Immature natural killer cell (primary cell): ENCODE measurements around the gene CD99. TPM values are rescaled to one million over a fixed set of nuclear protein-coding genes. Genes with fewer than 3 reads are reported as not detected.
"Not testable (repeated sequence)": the region's sequence is repeated elsewhere in the genome, so short reads cannot be mapped to it uniquely, and the experiment has no call there.

Experiments
- DNase-seq, 3 donors: peaks; one replicate each; pipeline ENCODE4 v3.0.0; 2022; ENCODE audit warnings: mixed read lengths in 1 of 3
- H3K27ac Mint-ChIP-seq, 6 donors: one replicate each; pipeline ENCODE4 v1.8.0; 2020; ENCODE audit warnings: mixed read lengths in 6 of 6, mild to moderate bottlenecking in 5 of 6, inconsistent platforms in 4 of 6, moderate library complexity in 3 of 6
- H3K27me3 Mint-ChIP-seq, 3 donors: one replicate each; pipeline ENCODE4 v1.8.0; 2020 to 2021; ENCODE audit warnings: low read depth in 3 of 3, mild to moderate bottlenecking in 3 of 3, mixed read lengths in 3 of 3, moderate library complexity in 3 of 3, inconsistent platforms in 1 of 3
- H3K36me3 Mint-ChIP-seq, 3 donors: one replicate each; pipeline ENCODE4 v1.8.0; 2020; ENCODE audit warnings: mixed read lengths in 3 of 3, inconsistent platforms in 2 of 3, mild to moderate bottlenecking in 2 of 3
- H3K4me1 Mint-ChIP-seq, 2 donors: one replicate each; pipeline ENCODE4 v1.8.0; 2020; ENCODE audit warnings: inconsistent platforms in 2 of 2, mild to moderate bottlenecking in 2 of 2, mixed read lengths in 2 of 2, moderate library complexity in 1 of 2
- H3K4me3 Mint-ChIP-seq, 5 donors: one replicate each; pipeline ENCODE4 v1.8.0; 2020; ENCODE audit warnings: mild to moderate bottlenecking in 5 of 5, mixed read lengths in 5 of 5, inconsistent platforms in 3 of 5, moderate library complexity in 3 of 5
- H3K9me3 Mint-ChIP-seq, 6 donors: one replicate each; pipeline ENCODE4 v1.8.0; 2020; ENCODE audit warnings: mild to moderate bottlenecking in 6 of 6, mixed read lengths in 6 of 6, inconsistent platforms in 4 of 6, moderate library complexity in 3 of 6
- polyA plus RNA-seq, 3 donors: library from polyadenylated mRNA; unstranded; fragments of 300-500 nt; fragmentation: Illumina TruSeq; gene quantifications; one replicate each; pipeline ENCODE4 v1.2.3, GENCODE V29; 2021

CD99 gene
- polyA plus RNA-seq, 3 donors from 2014 or later, result 479 to 672 (median 543) TPM

- peaks cover 31 to 40% (median 37%) of the 10 kb centered on the region in 3 donors for H3K36me3 Mint-ChIP-seq
- H3K27me3 Mint-ChIP-seq, result peaks cover 0 to 6% (median 2%) of the 10 kb centered on the region in 3 donors
- H3K27ac Mint-ChIP-seq, result peak overlapping the region in 5 of 6 donors; percentile 32 to 86 (median 70)
- H3K4me1 Mint-ChIP-seq, result peaks cover 24 to 31% of the 10 kb centered on the region in 2 donors
- DNase-seq, result no peak
- no peaks in the 10 kb centered on the region for H3K9me3 Mint-ChIP-seq
- H3K4me3 Mint-ChIP-seq, result peak overlapping the region in 3 of 5 donors; percentile 54 to 67 (median 59)
These were observed 41.6 kb downstream of the CD99 start for GRCh38 chrX:2732649-2733048.

- Mint-ChIP-seq H3K4me3 (peak overlapping the region in 2 of 5 donors; percentile 36 to 37), H3K27me3 (peaks cover 0 to 8% (median 2%) of the 10 kb centered on the region in 3 donors), H3K9me3 (no peaks in the 10 kb centered on the region), H3K27ac (peak overlapping the region in 5 of 6 donors; percentile 56 to 86 (median 64)), H3K4me1 (peaks cover 24 to 36% of the 10 kb centered on the region in 2 donors), H3K36me3 (peaks cover 31 to 39% (median 38%) of the 10 kb centered on the region in 3 donors)
- DNase-seq, result no peak
These were observed 42.2 kb downstream of the CD99 start for GRCh38 chrX:2733286-2733685.

GRCh38 chrX:2735270-2735669 is 44.2 kb downstream of the CD99 start:
- Mint-ChIP-seq H3K4me1 (peaks cover 29 to 41% of the 10 kb centered on the region in 2 donors), H3K9me3 (no peaks in the 10 kb centered on the region), H3K36me3 (peaks cover 22 to 31% (median 30%) of the 10 kb centered on the region in 3 donors), H3K4me3 (no peak overlapping the region), H3K27ac (peak overlapping the region in 1 of 6 donors; percentile 23), H3K27me3 (peaks cover 0 to 10% (median 2%) of the 10 kb centered on the region in 3 donors)
- no peak for DNase-seq

- Mint-ChIP-seq H3K9me3 (no peaks in the 10 kb centered on the region), H3K4me3 (no peak overlapping the region), H3K27me3 (peaks cover 0 to 4% (median 0%) of the 10 kb centered on the region in 3 donors), H3K4me1 (peaks cover 7 to 16% of the 10 kb centered on the region in 2 donors), H3K27ac (no peak overlapping the region), H3K36me3 (peaks cover 22 to 36% (median 24%) of the 10 kb centered on the region in 3 donors)
- no peak for DNase-seq
These were observed 49.6 kb downstream of the CD99 start for GRCh38 chrX:2740672-2741071.

GRCh38 chrX:2741386-2741785 is 50.3 kb downstream of the CD99 start:
- Mint-ChIP-seq H3K9me3 (no peaks in the 10 kb centered on the region), H3K36me3 (peaks cover 21 to 32% (median 22%) of the 10 kb centered on the region in 3 donors), H3K27ac (peak overlapping the region in 1 of 6 donors; percentile 2), H3K27me3 (peaks cover 0 to 4% (median 0%) of the 10 kb centered on the region in 3 donors), H3K4me3 (no peak overlapping the region), H3K4me1 (peaks cover 7 to 22% of the 10 kb centered on the region in 2 donors)
- no peak for DNase-seq

- not testable (repeated sequence) for DNase-seq, H3K9me3 Mint-ChIP-seq, H3K4me3 Mint-ChIP-seq, H3K27me3 Mint-ChIP-seq
- Mint-ChIP-seq H3K4me1 (peaks cover 2 to 12% of the 10 kb centered on the region in 2 donors), H3K36me3 (peaks cover 8 to 12% (median 8%) of the 10 kb centered on the region in 3 donors), H3K27ac (peak overlapping the region in 2 of 6 donors; percentile 12)
These were observed 55.2 kb downstream of the CD99 start for GRCh38 chrX:2746250-2746649.

- DNase-seq, result no peak
- Mint-ChIP-seq H3K4me1 (peaks cover 0 to 8% of the 10 kb centered on the region in 2 donors), H3K9me3 (no peaks in the 10 kb centered on the region), H3K36me3 (no peaks in the 10 kb centered on the region), H3K27ac (peak overlapping the region in 1 of 6 donors; percentile 24), H3K27me3 (peaks cover 0 to 4% (median 3%) of the 10 kb centered on the region in 3 donors), H3K4me3 (no peak overlapping the region)
These were observed 57.2 kb downstream of the CD99 start for GRCh38 chrX:2748171-2748814.

GRCh38 chrX:2748815-2749188 is 57.7 kb downstream of the CD99 start:
- Mint-ChIP-seq H3K4me1 (peaks cover 0 to 8% of the 10 kb centered on the region in 2 donors), H3K27ac (no peak overlapping the region), H3K4me3 (no peak overlapping the region), H3K36me3 (no peaks in the 10 kb centered on the region), H3K9me3 (no peaks in the 10 kb centered on the region), H3K27me3 (peaks cover 0 to 4% (median 3%) of the 10 kb centered on the region in 3 donors)
- no peak for DNase-seq

GRCh38 chrX:2751291-2751690 is 60.2 kb downstream of the CD99 start:
- no peaks in the 10 kb centered on the region for H3K36me3 Mint-ChIP-seq
- no peak overlapping the region for H3K4me3 Mint-ChIP-seq
- peaks cover 0 to 2% of the 10 kb centered on the region in 2 donors for H3K4me1 Mint-ChIP-seq
- no peak overlapping the region for H3K27ac Mint-ChIP-seq
- peaks cover 0 to 4% (median 3%) of the 10 kb centered on the region in 3 donors for H3K27me3 Mint-ChIP-seq
- no peaks in the 10 kb centered on the region for H3K9me3 Mint-ChIP-seq
- DNase-seq, result no peak

GRCh38 chrX:2751874-2752300 is 60.8 kb downstream of the CD99 start, which contains the start of gene XG:
TSS of gene XG (plus strand) at chrX:2752040. CDS start at chrX:2752275, 235 bp downstream.
- not testable (repeated sequence) for H3K4me3 Mint-ChIP-seq, DNase-seq, H3K4me1 Mint-ChIP-seq

GRCh38 chrX:2752441-2752840 is 61.3 kb downstream of the CD99 start:
- H3K27me3 Mint-ChIP-seq, result peaks cover 0 to 12% (median 5%) of the 10 kb centered on the region in 3 donors
- not testable (repeated sequence) for H3K36me3 Mint-ChIP-seq, H3K27ac Mint-ChIP-seq, H3K4me1 Mint-ChIP-seq, H3K4me3 Mint-ChIP-seq, DNase-seq, H3K9me3 Mint-ChIP-seq

More at GRCh38 chrX:2751874-2752300, 60.8 kb downstream of the CD99 start, which contains the start of gene XG:
- H3K27ac Mint-ChIP-seq, H3K27me3 Mint-ChIP-seq, H3K36me3 Mint-ChIP-seq, H3K9me3 Mint-ChIP-seq: not testable (repeated sequence)

- H3K4me1 Mint-ChIP-seq, DNase-seq, H3K36me3 Mint-ChIP-seq, H3K9me3 Mint-ChIP-seq, H3K27ac Mint-ChIP-seq, H3K4me3 Mint-ChIP-seq: not testable (repeated sequence)
- H3K27me3 Mint-ChIP-seq, result peaks cover 0 to 17% (median 5%) of the 10 kb centered on the region in 3 donors
These were observed 64.1 kb downstream of the CD99 start for GRCh38 chrX:2755163-2755715.

- Mint-ChIP-seq H3K27ac (no peak overlapping the region), H3K9me3 (no peaks in the 10 kb centered on the region), H3K27me3 (peaks cover 0 to 20% (median 5%) of the 10 kb centered on the region in 3 donors), H3K4me3 (no peak overlapping the region), H3K36me3 (peaks cover 0 to 6% (median 0%) of the 10 kb centered on the region in 3 donors), H3K4me1 (no peaks in the 10 kb centered on the region)
- DNase-seq, result no peak
These were observed 65.5 kb downstream of the CD99 start for GRCh38 chrX:2756548-2756947.

- peaks cover 0 to 6% (median 0%) of the 10 kb centered on the region in 3 donors for H3K36me3 Mint-ChIP-seq
- no peak overlapping the region for H3K4me3 Mint-ChIP-seq
- no peak overlapping the region for H3K27ac Mint-ChIP-seq
- H3K4me1 Mint-ChIP-seq, result no peaks in the 10 kb centered on the region
- H3K27me3 Mint-ChIP-seq, result peaks cover 0 to 24% (median 5%) of the 10 kb centered on the region in 3 donors
- H3K9me3 Mint-ChIP-seq, result no peaks in the 10 kb centered on the region
- no peak for DNase-seq
These were observed 70.2 kb downstream of the CD99 start for GRCh38 chrX:2761246-2761645.
